Cardiac fibroblast (primary cell): ENCODE data around the gene KANSL3.
A peak's percentile ranks its signal among the peaks of the same experiment; 100 is the strongest.
"Not testable (repeated sequence)": the region's sequence is repeated elsewhere in the genome, so short reads cannot be mapped to it uniquely, and the experiment has no call there.

Source experiments
- DNase-seq, 2 donors: peaks; one replicate each; pipeline versions ENCODE4 v3.0.0 to v3.0.0-alpha.2; 2010; ENCODE audit warnings: low read depth in 2 of 2
- H3K4me3 ChIP-seq, 2 donors: replicated peaks in 1 of 2; 1 replicate in 1 of 2; 2 replicates in 1 of 2; pipeline ENCODE4 v1.5.1; 2011; ENCODE audit warnings: low read depth in 2 of 2, low read length in 2 of 2, mild to moderate bottlenecking in 2 of 2, moderate library complexity in 1 of 2
- CTCF ChIP-seq: IDR thresholded peaks from one replicate; pipeline ENCODE4 v1.5.1; 2011; ENCODE audit warnings: low read depth, mild to moderate bottlenecking, low read length, inconsistent platforms

The KANSL3 gene

GRCh38 chr2:96683307-96683706, 45.2 kb upstream of the KANSL3 start:
- TF ChIP-seq CTCF: no peak
- no peak for DNase-seq
- H3K4me3 ChIP-seq: no peak overlapping the region

GRCh38 chr2:96681540-96681939, 43.4 kb upstream of the KANSL3 start:
- no peak for DNase-seq
- H3K4me3 ChIP-seq: no peak overlapping the region
- TF ChIP-seq CTCF: no peak

- DNase-seq: no peak
- no peak for TF ChIP-seq CTCF
- H3K4me3 ChIP-seq: no peak overlapping the region
Observed at GRCh38 chr2:96680561-96681141, 42.5 kb upstream of the KANSL3 start.

- no peak for TF ChIP-seq CTCF
- H3K4me3 ChIP-seq: no peak overlapping the region
- DNase-seq: peak in 1 of 2 donors; percentile 9
Observed at GRCh38 chr2:96679848-96680247, 41.7 kb upstream of the KANSL3 start.

- no peak overlapping the region for H3K4me3 ChIP-seq
- DNase-seq: no peak
- TF ChIP-seq CTCF: no peak
Observed at GRCh38 chr2:96669539-96670215, 31.6 kb upstream of the KANSL3 start.

- no peak overlapping the region for H3K4me3 ChIP-seq
- TF ChIP-seq CTCF: no peak
- DNase-seq: no peak
Observed at GRCh38 chr2:96668771-96669170, 30.7 kb upstream of the KANSL3 start.

- not testable (repeated sequence) for DNase-seq, H3K4me3 ChIP-seq
Observed at GRCh38 chr2:96665717-96666116, 27.6 kb upstream of the KANSL3 start.
